ENCODE measurements around the gene VASP. TPM values are rescaled to one million over a fixed set of nuclear protein-coding genes. Genes with fewer than 3 reads are reported as not detected.

VASP gene
- total RNA-seq, 1 experiment from 2014 or later: 152 TPM

DNA sequence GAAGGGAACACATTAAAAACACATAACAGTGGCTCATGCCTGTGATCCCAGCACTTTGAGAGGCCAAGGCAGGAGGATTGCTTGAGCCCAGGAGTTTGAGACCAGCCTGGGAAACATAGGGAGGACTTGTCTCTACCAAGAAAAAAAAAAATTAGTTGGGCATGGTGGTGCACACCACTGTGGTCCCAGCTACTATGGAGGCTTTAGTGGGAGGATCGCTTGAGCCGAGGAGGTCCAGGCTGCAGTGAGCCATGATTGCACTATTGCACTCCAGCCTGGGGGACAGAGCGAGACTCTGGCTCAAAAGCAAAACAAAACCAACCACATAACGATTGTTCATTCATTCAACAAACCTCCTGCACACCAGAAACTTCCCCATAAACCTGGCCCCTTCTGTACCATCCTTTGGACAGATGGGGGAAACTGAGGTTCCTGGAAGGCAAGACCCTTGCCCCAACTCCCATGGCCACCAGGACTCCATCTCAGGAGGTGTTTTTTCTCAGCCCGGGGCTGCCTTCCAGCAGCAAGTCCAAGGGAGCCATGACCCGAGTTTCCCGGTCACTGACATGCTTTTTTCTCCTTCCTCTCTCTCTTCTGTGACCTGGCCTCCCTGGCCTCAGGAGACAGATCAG is 35.2 kb upstream of the VASP start:
- Histone ChIP-seq H3K9ac (ENCODE audit: low read length) (no peak overlapping the region), H2AFZ (ENCODE audit: low read depth, low read length, poor library complexity, severe bottlenecking) (no peak overlapping the region), H3K9me2 (ENCODE audit: insufficient read depth) (no peaks in the 10 kb centered on the region), H3K36me3 (ENCODE audit: control insufficient read depth in 1 of 2, insufficient read depth in 2 of 2, low read length in 2 of 2) (no peaks in the 10 kb centered on the region; a peak in 1 of 4 replicates), H3K27ac (ENCODE audit: low read depth, low read length) (no peak overlapping the region), H3K9me3 (ENCODE audit: control insufficient read depth in 1 of 2, insufficient read depth in 1 of 2, low read depth in 1 of 2, low read length in 2 of 2) (no peaks in the 10 kb centered on the region), H3K4me3 (replicated peaks in 1 of 2; ENCODE audit: low read depth in 1 of 2, low read length in 2 of 2) (no peak overlapping the region), H3K4me1 (ENCODE audit: control insufficient read depth in 1 of 2, insufficient read depth in 2 of 2, low read length in 2 of 2) (peaks cover 4 to 27% of the 10 kb centered on the region in 2 experiments), H4K20me1 (ENCODE audit: insufficient read depth) (no peaks in the 10 kb centered on the region; the same call in 1 of the 2 replicates), H3K4me2 (ENCODE audit: low read length) (no peak overlapping the region), H3K27me3 (ENCODE audit: insufficient read depth, low read length) (no peaks in the 10 kb centered on the region), H3K79me2 (ENCODE audit: insufficient read depth, low read length) (peaks cover 23% of the 10 kb centered on the region; the same call in 1 of the 2 replicates)
- intact Hi-C loops (cut with micrococcal nuclease): no loop called here
- POLR2A ChIA-PET: no interaction called here
- no peak for ATAC-seq
- RAD21 ChIA-PET (ENCODE audit: low non-redundant PET in 1 of 2, low total read pairs in 2 of 2, uncharacterized antibody in 2 of 2, unreplicated experiment in 2 of 2): no interaction called here
- no peak for TF ChIP-seq ZFX (IDR thresholded peaks at IDR 0.05)
- TF ChIP-seq SP1 (IDR thresholded peaks at IDR 0.05; ENCODE audit: low read depth): no peak
- TF ChIP-seq SRF (IDR thresholded peaks at IDR 0.05; ENCODE audit: low read depth): no peak
- TF ChIP-seq, protein P1, sequence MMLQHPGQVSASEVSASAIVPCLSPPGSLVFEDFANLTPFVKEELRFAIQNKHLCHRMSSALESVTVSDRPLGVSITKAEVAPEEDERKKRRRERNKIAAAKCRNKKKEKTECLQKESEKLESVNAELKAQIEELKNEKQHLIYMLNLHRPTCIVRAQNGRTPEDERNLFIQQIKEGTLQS (IDR thresholded peaks at IDR 0.05): no peak
- TF ChIP-seq POLR2AphosphoS5 (IDR thresholded peaks at IDR 0.05; ENCODE audit: low read depth, low read length): no peak
- no peak for TF ChIP-seq ELF1 (IDR thresholded peaks at IDR 0.05; ENCODE audit: borderline replicate concordance, low read depth)
- no peak for TF ChIP-seq EZH2 (IDR thresholded peaks at IDR 0.05)
- no peak for TF ChIP-seq SIN3A (IDR thresholded peaks at IDR 0.05; ENCODE audit: low read depth)
- TF ChIP-seq TCF7L2 (IDR thresholded peaks at IDR 0.05; ENCODE audit: borderline replicate concordance, extremely low read depth, insufficient read depth, insufficient read length): no peak
- TF ChIP-seq, protein P2, sequence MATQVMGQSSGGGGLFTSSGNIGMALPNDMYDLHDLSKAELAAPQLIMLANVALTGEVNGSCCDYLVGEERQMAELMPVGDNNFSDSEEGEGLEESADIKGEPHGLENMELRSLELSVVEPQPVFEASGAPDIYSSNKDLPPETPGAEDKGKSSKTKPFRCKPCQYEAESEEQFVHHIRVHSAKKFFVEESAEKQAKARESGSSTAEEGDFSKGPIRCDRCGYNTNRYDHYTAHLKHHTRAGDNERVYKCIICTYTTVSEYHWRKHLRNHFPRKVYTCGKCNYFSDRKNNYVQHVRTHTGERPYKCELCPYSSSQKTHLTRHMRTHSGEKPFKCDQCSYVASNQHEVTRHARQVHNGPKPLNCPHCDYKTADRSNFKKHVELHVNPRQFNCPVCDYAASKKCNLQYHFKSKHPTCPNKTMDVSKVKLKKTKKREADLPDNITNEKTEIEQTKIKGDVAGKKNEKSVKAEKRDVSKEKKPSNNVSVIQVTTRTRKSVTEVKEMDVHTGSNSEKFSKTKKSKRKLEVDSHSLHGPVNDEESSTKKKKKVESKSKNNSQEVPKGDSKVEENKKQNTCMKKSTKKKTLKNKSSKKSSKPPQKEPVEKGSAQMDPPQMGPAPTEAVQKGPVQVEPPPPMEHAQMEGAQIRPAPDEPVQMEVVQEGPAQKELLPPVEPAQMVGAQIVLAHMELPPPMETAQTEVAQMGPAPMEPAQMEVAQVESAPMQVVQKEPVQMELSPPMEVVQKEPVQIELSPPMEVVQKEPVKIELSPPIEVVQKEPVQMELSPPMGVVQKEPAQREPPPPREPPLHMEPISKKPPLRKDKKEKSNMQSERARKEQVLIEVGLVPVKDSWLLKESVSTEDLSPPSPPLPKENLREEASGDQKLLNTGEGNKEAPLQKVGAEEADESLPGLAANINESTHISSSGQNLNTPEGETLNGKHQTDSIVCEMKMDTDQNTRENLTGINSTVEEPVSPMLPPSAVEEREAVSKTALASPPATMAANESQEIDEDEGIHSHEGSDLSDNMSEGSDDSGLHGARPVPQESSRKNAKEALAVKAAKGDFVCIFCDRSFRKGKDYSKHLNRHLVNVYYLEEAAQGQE (IDR thresholded peaks at IDR 0.05; ENCODE audit: low read depth): no peak
- no peak for TF ChIP-seq ZNF274 (IDR thresholded peaks at IDR 0.05; ENCODE audit: low read depth, low read length)
- TF ChIP-seq JUND (IDR thresholded peaks at IDR 0.05): no peak
- TF ChIP-seq CBX3 (IDR thresholded peaks at IDR 0.05; ENCODE audit: low read depth): no peak
- TF ChIP-seq, protein P3, sequence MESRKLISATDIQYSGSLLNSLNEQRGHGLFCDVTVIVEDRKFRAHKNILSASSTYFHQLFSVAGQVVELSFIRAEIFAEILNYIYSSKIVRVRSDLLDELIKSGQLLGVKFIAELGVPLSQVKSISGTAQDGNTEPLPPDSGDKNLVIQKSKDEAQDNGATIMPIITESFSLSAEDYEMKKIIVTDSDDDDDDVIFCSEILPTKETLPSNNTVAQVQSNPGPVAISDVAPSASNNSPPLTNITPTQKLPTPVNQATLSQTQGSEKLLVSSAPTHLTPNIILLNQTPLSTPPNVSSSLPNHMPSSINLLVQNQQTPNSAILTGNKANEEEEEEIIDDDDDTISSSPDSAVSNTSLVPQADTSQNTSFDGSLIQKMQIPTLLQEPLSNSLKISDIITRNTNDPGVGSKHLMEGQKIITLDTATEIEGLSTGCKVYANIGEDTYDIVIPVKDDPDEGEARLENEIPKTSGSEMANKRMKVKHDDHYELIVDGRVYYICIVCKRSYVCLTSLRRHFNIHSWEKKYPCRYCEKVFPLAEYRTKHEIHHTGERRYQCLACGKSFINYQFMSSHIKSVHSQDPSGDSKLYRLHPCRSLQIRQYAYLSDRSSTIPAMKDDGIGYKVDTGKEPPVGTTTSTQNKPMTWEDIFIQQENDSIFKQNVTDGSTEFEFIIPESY (IDR thresholded peaks at IDR 0.05; ENCODE audit: extremely low read depth, insufficient replicate concordance, low read length): no peak
- no peak for TF ChIP-seq FOSL1 (IDR thresholded peaks at IDR 0.05; ENCODE audit: low read depth)
- no peak for DNase-seq (ENCODE audit: low read depth, low spot score)
- no TSS peak for BruUV-seq (replicated peaks)
- CTCF ChIA-PET: interaction anchor here (0.7 kb wide), 1 partner anchor 13 kb away, joined by 3 read pairs; no protein-coding TSS in a partner anchor
